ENCODE data around the gene C1D.

DNA sequence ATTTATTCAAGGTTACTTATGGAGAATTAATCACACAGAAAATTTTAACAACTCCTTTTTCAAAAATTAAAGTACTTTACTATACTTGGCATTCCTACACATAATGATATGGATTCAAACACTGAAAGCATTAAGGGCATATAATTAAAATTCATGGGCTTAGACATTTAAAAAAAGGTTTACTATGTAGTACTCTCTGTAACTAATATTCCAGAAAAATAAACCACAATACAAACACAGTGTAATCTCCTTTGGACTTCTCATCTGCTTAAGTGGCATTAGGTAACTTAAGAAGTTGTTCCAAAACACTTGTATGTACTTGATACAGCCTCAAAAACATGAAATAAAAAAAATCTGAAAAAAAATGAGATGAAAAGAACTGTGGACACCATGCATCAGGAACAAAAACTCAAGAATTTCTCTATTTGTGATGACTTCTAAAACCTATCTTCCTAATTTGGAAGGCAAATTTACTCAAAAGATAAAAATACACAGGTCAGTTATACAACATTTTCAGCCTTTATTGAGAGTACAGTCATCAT, 21.0 kb downstream of the C1D start:
- TF ChIP-seq POLR2AphosphoS5 (IDR thresholded peaks at IDR 0.05; ENCODE audit: low read depth, low read length), result no peak
- no peak for TF ChIP-seq TAF1 (IDR thresholded peaks at IDR 0.05; ENCODE audit: borderline replicate concordance, insufficient read depth, low read length)
